Uterus (tissue), 2 donors: Measurements from ENCODE around the gene CITED4.

ENCODE experiments used
- POLR2A ChIP-seq, 2 donors: fragments of 450-650 bp; IDR thresholded peaks; one replicate each; pipeline ENCODE4 v1.6.1; 2016; ENCODE audit warnings: antibody characterized with exemption in 2 of 2, mild to moderate bottlenecking in 1 of 2, moderate library complexity in 1 of 2
- TF ChIP-seq, protein P1 (sequence below), 4 experiments: fragments of 200-600 bp in 2 of 4; fragments of 450-650 bp in 2 of 4; sonication (generic) in 2 of 4; IDR thresholded peaks; one replicate each; pipeline ENCODE4 v1.5.1; 2016 to 2019; ENCODE audit warnings: antibody characterized with exemption in 4 of 4, mild to moderate bottlenecking in 2 of 4, moderate library complexity in 1 of 4

DNA sequence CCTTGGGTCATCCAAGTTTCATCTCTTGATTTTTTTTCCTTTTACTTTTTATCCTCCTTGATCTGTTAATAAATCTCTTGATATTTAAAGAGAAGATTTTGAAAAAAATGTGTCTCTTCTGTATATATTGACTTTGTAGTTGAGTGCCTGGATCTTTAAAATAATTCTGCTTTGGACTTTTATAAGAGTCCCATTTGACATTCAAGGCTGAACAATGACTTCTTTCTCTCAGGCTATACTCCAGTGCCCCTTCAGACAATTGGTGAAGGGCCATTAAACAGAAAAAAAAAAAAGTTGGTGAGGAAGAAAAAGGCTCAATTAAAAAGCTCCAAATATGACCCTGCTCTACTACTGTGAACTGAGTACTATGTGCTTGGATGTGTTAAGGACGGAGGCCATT, 40.9 kb upstream of the CITED4 start:
- TF ChIP-seq, protein P1, sequence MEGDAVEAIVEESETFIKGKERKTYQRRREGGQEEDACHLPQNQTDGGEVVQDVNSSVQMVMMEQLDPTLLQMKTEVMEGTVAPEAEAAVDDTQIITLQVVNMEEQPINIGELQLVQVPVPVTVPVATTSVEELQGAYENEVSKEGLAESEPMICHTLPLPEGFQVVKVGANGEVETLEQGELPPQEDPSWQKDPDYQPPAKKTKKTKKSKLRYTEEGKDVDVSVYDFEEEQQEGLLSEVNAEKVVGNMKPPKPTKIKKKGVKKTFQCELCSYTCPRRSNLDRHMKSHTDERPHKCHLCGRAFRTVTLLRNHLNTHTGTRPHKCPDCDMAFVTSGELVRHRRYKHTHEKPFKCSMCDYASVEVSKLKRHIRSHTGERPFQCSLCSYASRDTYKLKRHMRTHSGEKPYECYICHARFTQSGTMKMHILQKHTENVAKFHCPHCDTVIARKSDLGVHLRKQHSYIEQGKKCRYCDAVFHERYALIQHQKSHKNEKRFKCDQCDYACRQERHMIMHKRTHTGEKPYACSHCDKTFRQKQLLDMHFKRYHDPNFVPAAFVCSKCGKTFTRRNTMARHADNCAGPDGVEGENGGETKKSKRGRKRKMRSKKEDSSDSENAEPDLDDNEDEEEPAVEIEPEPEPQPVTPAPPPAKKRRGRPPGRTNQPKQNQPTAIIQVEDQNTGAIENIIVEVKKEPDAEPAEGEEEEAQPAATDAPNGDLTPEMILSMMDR (IDR thresholded peaks at IDR 0.05), result no peak
- TF ChIP-seq POLR2A (IDR thresholded peaks at IDR 0.05), result no peak
